GM13976 (cell line): ENCODE data around the gene KCNMB1.

Experiments used
- DNase-seq: peaks from one replicate; pipeline ENCODE4 v3.0.0; 2012; ENCODE audit warnings: low spot score
- CTCF ChIP-seq: IDR thresholded peaks from 2 replicates; pipeline ENCODE4 v1.5.1; 2012; ENCODE audit warnings: borderline replicate concordance, mild to moderate bottlenecking; ENCODE audit not compliant: insufficient read depth; ENCODE audit errors: extremely low read depth, missing control alignments, control extremely low read depth
- in situ Hi-C: fragments of 300-500 bp; cut with MboI; formaldehyde crosslinking; loops from one replicate; pipeline ENCODE4 v1.12.0; 2022; ENCODE audit warnings: low sequenced_read_pairs, mixed read lengths, inconsistent platforms; ENCODE audit not compliant: unreplicated experiment

The KCNMB1 gene

GRCh38 chr5:170342153-170342725 is 46.9 kb downstream of the KCNMB1 start:
- in situ Hi-C loops, result no loop called here
- TF ChIP-seq CTCF, result no peak
- DNase-seq, result no peak

- in situ Hi-C loops, result no loop called here
- DNase-seq, result no peak
- TF ChIP-seq CTCF, result no peak
Measured at GRCh38 chr5:170341545-170341944, 47.6 kb downstream of the KCNMB1 start.

GRCh38 chr5:170339780-170340167 is 49.4 kb downstream of the KCNMB1 start:
- TF ChIP-seq CTCF, result no peak
- in situ Hi-C loops, result loop anchor here (5.0 kb wide), 1 partner anchor 72 kb away; no protein-coding TSS in a partner anchor
- no peak for DNase-seq

GRCh38 chr5:170338933-170339779 is 50.0 kb downstream of the KCNMB1 start:
- DNase-seq, result peak; percentile 77
- peak; percentile 88 for TF ChIP-seq CTCF
- in situ Hi-C loops, result loop anchor here (5.0 kb wide), 1 partner anchor 72 kb away; no protein-coding TSS in a partner anchor

GRCh38 chr5:170338291-170338690 is 50.9 kb downstream of the KCNMB1 start:
- no peak for DNase-seq
- in situ Hi-C loops, result loop anchor here (5.0 kb wide), 1 partner anchor 71 kb away; no protein-coding TSS in a partner anchor
- TF ChIP-seq CTCF, result no peak

GRCh38 chr5:170337045-170337733 is 52.0 kb downstream of the KCNMB1 start:
- no peak for TF ChIP-seq CTCF
- no peak for DNase-seq
- in situ Hi-C loops, result loop anchor here (5.0 kb wide), 1 partner anchor 70 kb away; no protein-coding TSS in a partner anchor
